Omental fat pad (tissue), 4 donors: ENCODE measurements around the gene TRAK1. TPM values are rescaled to one million over a fixed set of nuclear protein-coding genes. Genes with fewer than 3 reads are reported as not detected.
A peak's percentile ranks its signal among the peaks of the same experiment; 100 is the strongest.

ENCODE experiments used
- ATAC-seq: fragments of 150-250 bp; one replicate; pipeline ENCODE4 v1.9.1; 2016; ENCODE audit warnings: mild to moderate bottlenecking, moderate library complexity; ENCODE audit not compliant: low FRiP score
- DNase-seq: peaks from one replicate; pipeline ENCODE4 v3.0.0-alpha.2; 2019; ENCODE audit warnings: low spot score
- total RNA-seq, 4 donors: library from RNA; depleted of rRNA; stranded (reverse); fragments of >200 nt; gene quantifications; one replicate each; pipeline ENCODE4 v1.1.0, GENCODE V29; 2016
- TF ChIP-seq, protein P1 (sequence below), 3 donors: fragments of 450-650 bp; IDR thresholded peaks; one replicate each; pipeline ENCODE4 v1.5.1; 2016 to 2017; ENCODE audit warnings: antibody characterized with exemption in 3 of 3, mild to moderate bottlenecking in 3 of 3, moderate library complexity in 2 of 3

Gene TRAK1
- total RNA-seq, 4 donors from 2014 or later, result 21.4 to 42.9 (median 37.0) TPM

DNA sequence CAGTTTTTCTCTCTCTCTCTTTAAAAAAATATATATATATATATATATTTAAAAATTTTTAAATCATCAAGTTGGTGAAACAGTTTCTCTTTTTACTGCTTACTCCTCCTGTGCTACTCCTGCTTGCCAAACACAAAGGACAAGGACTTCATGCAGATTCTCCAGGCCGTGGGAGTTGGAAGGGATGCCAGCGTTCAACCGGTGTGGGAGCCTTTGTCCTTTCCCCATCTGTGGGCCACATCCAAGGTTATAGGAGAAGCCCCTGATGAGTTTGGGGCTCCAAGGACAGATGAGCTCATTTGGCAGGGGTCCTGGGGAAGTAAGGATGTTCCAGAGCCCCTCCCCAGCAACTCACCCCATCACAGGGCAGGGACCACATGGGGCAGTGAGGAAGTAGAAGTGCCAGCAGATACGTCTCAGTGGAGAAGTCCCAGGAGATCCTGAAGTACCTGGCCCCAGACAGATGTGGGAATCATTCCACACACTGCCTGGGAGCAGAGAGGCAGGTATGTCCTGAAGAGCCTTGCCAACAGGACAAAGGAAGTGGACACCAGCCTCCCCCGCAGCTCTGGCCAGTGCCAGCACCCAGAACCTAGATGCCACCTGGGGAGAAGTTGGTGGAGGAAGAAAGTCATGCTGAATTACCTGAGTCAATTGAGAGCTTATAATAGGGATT, 138.2 kb downstream of the TRAK1 start:
- ATAC-seq, result no peak
- DNase-seq, result no peak
- TF ChIP-seq, protein P1, sequence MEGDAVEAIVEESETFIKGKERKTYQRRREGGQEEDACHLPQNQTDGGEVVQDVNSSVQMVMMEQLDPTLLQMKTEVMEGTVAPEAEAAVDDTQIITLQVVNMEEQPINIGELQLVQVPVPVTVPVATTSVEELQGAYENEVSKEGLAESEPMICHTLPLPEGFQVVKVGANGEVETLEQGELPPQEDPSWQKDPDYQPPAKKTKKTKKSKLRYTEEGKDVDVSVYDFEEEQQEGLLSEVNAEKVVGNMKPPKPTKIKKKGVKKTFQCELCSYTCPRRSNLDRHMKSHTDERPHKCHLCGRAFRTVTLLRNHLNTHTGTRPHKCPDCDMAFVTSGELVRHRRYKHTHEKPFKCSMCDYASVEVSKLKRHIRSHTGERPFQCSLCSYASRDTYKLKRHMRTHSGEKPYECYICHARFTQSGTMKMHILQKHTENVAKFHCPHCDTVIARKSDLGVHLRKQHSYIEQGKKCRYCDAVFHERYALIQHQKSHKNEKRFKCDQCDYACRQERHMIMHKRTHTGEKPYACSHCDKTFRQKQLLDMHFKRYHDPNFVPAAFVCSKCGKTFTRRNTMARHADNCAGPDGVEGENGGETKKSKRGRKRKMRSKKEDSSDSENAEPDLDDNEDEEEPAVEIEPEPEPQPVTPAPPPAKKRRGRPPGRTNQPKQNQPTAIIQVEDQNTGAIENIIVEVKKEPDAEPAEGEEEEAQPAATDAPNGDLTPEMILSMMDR (IDR thresholded peaks at IDR 0.05), result no peak

DNA sequence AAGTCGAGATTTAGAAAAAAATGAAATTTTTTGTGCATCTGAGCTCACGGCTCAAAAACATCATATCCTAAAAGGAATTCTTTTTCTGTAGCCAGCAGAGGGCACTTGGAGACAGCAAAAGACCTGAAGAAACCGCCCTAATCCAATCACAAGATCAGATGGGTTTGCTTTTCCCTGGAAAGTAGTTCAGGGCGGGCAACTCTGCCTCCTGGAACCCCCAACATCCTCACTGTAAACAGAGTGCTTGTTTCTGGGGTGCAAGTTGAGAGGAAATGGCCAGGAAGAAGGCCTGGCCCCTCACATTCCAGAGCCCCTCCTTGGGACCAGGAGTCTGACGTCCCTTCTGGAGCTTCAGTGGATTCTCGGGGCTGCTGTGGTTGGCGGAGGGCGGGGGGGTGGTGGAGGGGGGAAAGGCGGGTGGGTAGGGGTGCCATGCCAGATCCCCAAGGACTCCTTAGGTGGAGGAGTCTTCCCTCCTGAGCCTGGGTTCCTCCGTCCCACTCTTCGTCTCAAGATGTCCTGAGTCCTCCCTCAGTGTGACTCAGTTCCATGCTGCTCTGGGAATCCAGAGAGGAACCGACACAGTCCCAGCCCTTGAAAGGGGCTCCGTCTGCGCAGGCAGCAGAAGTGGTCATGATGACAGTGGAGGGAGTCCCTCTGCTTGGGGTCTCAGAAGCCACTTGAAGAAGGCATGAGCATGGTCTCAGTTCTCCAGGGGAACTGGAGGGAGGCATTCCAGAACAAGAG, 139.0 kb downstream of the TRAK1 start:
- no peak for DNase-seq
- TF ChIP-seq, protein P1 (IDR thresholded peaks at IDR 0.05), result peak in 1 of 3 donors; percentile 6
- ATAC-seq, result no peak

DNA sequence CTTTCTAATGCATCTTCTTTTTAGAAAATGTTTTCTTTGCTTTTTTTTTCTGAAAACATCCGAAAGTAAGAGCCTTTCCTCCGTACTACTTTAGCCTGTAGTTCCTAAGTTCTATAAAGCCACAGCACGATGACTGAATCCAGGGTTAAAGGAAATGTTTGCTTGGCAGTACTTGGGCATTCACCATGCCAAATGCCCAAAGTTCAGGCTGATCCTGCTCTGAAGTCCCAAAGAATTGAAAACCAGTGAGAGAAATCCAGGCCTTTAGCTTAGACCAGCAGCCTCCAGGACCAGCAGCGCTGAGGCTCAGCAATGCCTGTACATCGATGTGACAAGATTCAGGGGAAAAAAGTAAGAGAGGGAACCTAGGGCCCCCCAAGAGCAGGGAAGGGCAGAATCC, 139.7 kb downstream of the TRAK1 start:
- ATAC-seq (no peak), DNase-seq (no peak)
- TF ChIP-seq, protein P1 (IDR thresholded peaks at IDR 0.05), result no peak

DNA sequence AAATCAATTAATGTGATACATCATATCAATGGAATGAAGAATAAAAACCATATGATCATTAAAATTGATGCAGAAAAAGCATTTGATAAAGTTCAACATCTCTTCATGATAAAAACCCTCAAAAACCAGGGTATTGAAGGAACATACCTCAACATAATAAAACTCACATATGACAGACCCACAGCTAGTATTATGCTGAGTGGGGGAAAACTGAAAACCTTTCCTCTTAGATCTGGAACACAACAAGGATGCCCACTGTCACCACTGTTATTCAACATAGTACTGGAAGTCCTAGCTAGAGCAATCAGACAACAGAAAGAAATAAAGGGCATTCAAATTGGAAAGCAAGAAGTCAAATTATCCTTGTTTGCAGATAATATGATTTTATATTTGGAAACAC, 144.4 kb downstream of the TRAK1 start:
- TF ChIP-seq, protein P1 (IDR thresholded peaks at IDR 0.05), result no peak
- ATAC-seq (no peak), DNase-seq (no peak)

DNA sequence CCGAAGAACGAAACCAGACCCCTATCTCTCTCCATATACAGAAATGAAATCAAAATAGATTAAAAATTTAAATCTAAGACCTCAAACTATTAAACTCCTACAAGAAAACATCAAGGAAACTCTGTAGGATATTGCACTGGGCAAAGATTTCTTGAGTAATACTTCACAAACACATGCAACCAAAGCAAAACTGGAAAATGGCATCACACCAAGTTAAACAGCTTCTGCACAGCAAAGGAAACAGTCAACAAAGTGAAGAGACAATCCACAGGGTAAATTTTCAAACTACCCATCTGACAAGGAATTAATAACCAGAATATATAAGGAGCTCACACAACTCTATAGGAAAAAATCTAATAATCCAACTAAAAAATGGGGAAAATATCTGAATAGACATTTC, 145.5 kb downstream of the TRAK1 start:
- no peak for DNase-seq
- TF ChIP-seq, protein P1 (IDR thresholded peaks at IDR 0.05), result no peak
- no peak for ATAC-seq

DNA sequence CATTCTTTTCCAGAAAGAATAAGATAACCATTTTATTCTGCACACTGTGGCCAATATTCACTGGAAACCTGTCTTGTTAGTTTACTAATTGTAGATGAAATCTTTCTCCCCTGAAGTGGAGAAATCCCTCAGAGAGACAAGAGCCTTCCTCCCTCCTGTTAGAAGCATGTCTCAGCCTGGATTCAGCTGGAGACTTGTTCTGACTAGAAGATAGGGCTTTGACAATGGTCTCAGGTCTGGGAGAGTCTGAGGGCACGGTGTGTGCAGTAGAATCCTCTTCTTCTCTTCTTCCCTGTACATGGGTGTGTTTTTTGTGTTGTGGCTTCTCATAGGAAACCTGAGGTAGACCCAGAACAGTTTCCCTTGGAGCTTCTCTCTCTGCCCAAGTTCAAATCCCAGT, 154.9 kb downstream of the TRAK1 start:
- TF ChIP-seq, protein P1 (IDR thresholded peaks at IDR 0.05), result no peak
- ATAC-seq (no peak), DNase-seq (no peak)

DNA sequence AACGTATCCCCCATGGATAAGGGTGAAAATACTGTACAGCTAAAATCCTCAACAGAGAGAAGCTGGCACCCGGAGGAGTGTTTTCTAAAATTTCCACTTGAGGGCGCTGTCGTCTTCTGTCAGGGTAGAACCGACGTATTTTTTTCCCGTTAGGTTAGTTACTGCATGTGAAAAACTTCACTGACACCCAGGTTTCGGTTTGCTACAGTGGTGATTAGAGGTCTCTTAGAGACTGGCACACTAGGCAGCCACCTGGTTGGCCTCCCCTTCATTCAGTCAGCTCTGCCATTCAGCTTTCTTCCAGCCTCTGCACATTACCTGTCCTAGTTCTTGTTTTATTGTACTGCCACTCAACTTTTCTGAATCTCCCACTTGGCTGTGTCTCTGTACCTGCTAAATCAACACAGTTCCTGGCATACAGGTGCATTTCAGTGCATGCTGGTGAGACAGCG, 156.4 kb downstream of the TRAK1 start:
- TF ChIP-seq, protein P1 (IDR thresholded peaks at IDR 0.05), result no peak
- ATAC-seq (no peak), DNase-seq (no peak)
